Measurements from ENCODE around the gene TP53. TPM values are rescaled to one million over a fixed set of nuclear protein-coding genes. Genes with fewer than 3 reads are reported as not detected.
A peak's percentile ranks its signal among the peaks of the same experiment; 100 is the strongest.

Gene TP53
- polyA plus RNA-seq, 2 of the 4 experiments (the other 2 are of a cell fraction) = 59.4 to 65.9 TPM

DNA sequence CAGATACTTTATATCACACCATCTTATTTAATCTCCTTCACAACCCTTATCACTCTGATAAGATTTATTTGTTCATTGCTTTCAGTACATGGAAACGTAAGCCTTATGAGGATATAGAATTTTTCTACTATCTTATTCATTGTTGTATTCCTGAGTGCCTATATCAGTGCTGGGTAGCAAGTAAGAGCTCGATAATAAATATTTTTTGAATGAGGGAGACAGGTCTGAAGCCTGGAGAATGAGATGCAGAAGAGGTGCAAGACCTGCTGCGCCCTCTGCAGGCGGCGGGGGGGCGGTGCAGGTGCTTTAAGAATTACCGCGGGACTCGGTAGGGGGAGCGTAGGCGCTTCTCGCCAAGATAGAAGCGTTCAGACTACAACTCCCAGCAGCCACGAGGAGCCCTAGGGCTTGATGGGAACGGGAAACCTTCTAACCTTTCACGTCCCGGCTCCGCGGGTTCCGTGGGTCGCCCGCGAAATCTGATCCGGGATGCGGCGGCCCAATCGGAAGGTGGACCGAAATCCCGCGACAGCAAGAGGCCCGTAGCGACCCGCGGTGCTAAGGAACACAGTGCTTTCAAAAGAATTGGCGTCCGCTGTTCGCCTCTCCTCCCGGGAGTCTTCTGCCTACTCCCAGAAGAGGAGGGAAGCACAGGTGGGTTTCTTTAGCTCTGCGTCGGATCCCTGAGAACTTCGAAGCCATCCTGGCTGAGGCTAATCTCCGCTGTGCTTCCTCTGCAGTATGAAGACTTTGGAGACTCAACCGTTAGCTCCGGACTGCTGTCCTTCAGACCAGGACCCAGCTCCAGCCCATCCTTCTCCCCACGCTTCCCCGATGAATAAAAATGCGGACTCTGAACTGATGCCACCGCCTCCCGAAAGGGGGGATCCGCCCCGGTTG lies 868 bp upstream of the TP53 start, which contains the start of gene WRAP53:
Gene WRAP53 (plus strand): TSS at position 570 of the 900 bp plus-strand sequence. CDS start 172 bp downstream, at position 742.
- peak; percentile 98 to 99 for DNase-seq (ENCODE audit: low read depth in 1 of 2, low spot score in 1 of 2)
- ChIA-PET CTCF (interaction anchor here (0.6 to 10.0 kb wide), 62 partner anchors 13 to 471 kb away, joined by 3 to 191 read pairs (median 5); partner anchors contain the start of genes ATP1B2, CD68, DNAH2 and EFNB3), POLR2A (interaction anchor here (0.7 to 4.1 kb wide), 33 partner anchors 13 to 353 kb away, joined by 3 to 97 read pairs (median 7); partner anchors contain the start of genes ATP1B2, CD68, CNTROB and DNAH2)
- Histone ChIP-seq H3K27ac (peak within 1 kb of the TSS; percentile 94 to 95), H3K4me2 (peak within 1 kb of the TSS; percentile 93), H3K9me3 (no peaks in the 10 kb centered on the region), H3K4me1 (peaks cover 23% of the 10 kb centered on the region), H3K4me3 (peak within 1 kb of the TSS; percentile 77)
- FAIRE-seq = peak; percentile 79
- no peak; the same call in 1 of the 2 replicates for TF ChIP-seq E2F6 (IDR thresholded peaks at IDR 0.05; ENCODE audit: borderline replicate concordance, low read depth)
- 0 out of 2 replicates have a peak, but pooled peaks have one; percentile 13 for TF ChIP-seq BHLHE40 (IDR thresholded peaks at IDR 0.05; ENCODE audit: low read depth, low read length)
- TF ChIP-seq RAD21 (conservative IDR thresholded peaks at IDR 0.05 in 1 of 2, IDR thresholded peaks at IDR 0.05 in 1 of 2) = peak; percentile 86
- TF ChIP-seq, protein P1, sequence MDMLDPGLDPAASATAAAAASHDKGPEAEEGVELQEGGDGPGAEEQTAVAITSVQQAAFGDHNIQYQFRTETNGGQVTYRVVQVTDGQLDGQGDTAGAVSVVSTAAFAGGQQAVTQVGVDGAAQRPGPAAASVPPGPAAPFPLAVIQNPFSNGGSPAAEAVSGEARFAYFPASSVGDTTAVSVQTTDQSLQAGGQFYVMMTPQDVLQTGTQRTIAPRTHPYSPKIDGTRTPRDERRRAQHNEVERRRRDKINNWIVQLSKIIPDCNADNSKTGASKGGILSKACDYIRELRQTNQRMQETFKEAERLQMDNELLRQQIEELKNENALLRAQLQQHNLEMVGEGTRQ (IDR thresholded peaks at IDR 0.05) = 0 out of 2 replicates have a peak, but pooled peaks have one; percentile 3
- TF ChIP-seq, protein P2, sequence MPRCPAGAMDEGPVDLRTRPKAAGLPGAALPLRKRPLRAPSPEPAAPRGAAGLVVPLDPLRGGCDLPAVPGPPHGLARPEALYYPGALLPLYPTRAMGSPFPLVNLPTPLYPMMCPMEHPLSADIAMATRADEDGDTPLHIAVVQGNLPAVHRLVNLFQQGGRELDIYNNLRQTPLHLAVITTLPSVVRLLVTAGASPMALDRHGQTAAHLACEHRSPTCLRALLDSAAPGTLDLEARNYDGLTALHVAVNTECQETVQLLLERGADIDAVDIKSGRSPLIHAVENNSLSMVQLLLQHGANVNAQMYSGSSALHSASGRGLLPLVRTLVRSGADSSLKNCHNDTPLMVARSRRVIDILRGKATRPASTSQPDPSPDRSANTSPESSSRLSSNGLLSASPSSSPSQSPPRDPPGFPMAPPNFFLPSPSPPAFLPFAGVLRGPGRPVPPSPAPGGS (IDR thresholded peaks at IDR 0.05) = no peak
- no peak for TF ChIP-seq ELK1 (IDR thresholded peaks at IDR 0.05; ENCODE audit: low read depth, low read length)
- TF ChIP-seq RCOR1 (IDR thresholded peaks at IDR 0.05; ENCODE audit: low read depth, low read length) = no peak
- no peak for TF ChIP-seq EHMT2 (IDR thresholded peaks at IDR 0.05; ENCODE audit: low read depth)
- TF ChIP-seq ZC3H11A (IDR thresholded peaks at IDR 0.05) = no peak
- no peak for TF ChIP-seq RFX5 (IDR thresholded peaks at IDR 0.05)
- no peak for TF ChIP-seq HMGXB4 (CRISPR knock-in tag; IDR thresholded peaks at IDR 0.05; ENCODE audit: borderline replicate concordance)
- peak; percentile 46; the same call in 1 of the 2 replicates for TF ChIP-seq PHF8 (IDR thresholded peaks at IDR 0.05; ENCODE audit: borderline replicate concordance, low read depth)
- TF ChIP-seq POLR2A (IDR thresholded peaks at IDR 0.05; ENCODE audit: low read length) = peak; percentile 66
- peak; percentile 87 for TF ChIP-seq MAX (IDR thresholded peaks at IDR 0.05)
- peak; percentile 80 for TF ChIP-seq CHD2 (IDR thresholded peaks at IDR 0.05; ENCODE audit: low read length, partially characterized antibody)
- no peak for TF ChIP-seq NFE2L2 (conservative IDR thresholded peaks at IDR 0.05; ENCODE audit: low read length)
- no peak for TF ChIP-seq MAFK (IDR thresholded peaks at IDR 0.05; ENCODE audit: partially characterized antibody)
- peak in 1 of 2 experiments; percentile 78; a peak in 3 of 5 replicates for TF ChIP-seq JUN (IDR thresholded peaks at IDR 0.05)
- TF ChIP-seq SMC3 (IDR thresholded peaks at IDR 0.05) = peak; percentile 90
- TF ChIP-seq GATA3 (IDR thresholded peaks at IDR 0.05; ENCODE audit: borderline replicate concordance) = 0 out of 2 replicates have a peak, but pooled peaks have one; percentile 32
- TF ChIP-seq RARB (CRISPR knock-in tag; IDR thresholded peaks at IDR 0.05) = no peak
- peak; percentile 68; the same call in 1 of the 2 replicates for TF ChIP-seq MYC (IDR thresholded peaks at IDR 0.05; ENCODE audit: borderline replicate concordance, low read length)
- TF ChIP-seq KDM5A (IDR thresholded peaks at IDR 0.05) = peak; percentile 72
- peak; percentile 99 for TF ChIP-seq CTCF (IDR thresholded peaks at IDR 0.05)
- peak; percentile 76 for TF ChIP-seq REST (IDR thresholded peaks at IDR 0.05)
- whole genome bisulfite sequencing (ENCODE audit: missing lambda C conversion rate) = 2% methylated on average over 45 of the region's 51 CpGs
- ATAC-seq = peak; percentile 85 to 91

Measured in A549 (cell line).